Neuron (in vitro differentiated cells): Measurements from ENCODE around the gene ANKRD22.
"Not testable (repeated sequence)": the region's sequence is repeated elsewhere in the genome, so short reads cannot be mapped to it uniquely, and the experiment has no call there.

Experiments
- H2AFZ ChIP-seq: one replicate; pipeline ENCODE4 v1.6.1; 2013; ENCODE audit warnings: low read depth, mild to moderate bottlenecking, inconsistent platforms, low read length, moderate library complexity
- H3K27me3 ChIP-seq: one replicate; pipeline ENCODE4 v1.6.1; 2013; ENCODE audit warnings: low read length; ENCODE audit not compliant: insufficient read depth
- H3K36me3 ChIP-seq: one replicate; pipeline ENCODE4 v1.6.1; 2013; ENCODE audit warnings: low read length; ENCODE audit not compliant: insufficient read depth
- H3K4me1 ChIP-seq: one replicate; pipeline ENCODE4 v1.6.1; 2013; ENCODE audit warnings: low read length; ENCODE audit not compliant: insufficient read depth
- H3K4me3 ChIP-seq: 2 replicates; pipeline ENCODE4 v1.5.1; 2013; ENCODE audit warnings: mild to moderate bottlenecking, low read length, moderate library complexity
- H3K9me3 ChIP-seq: one replicate; pipeline ENCODE4 v1.6.1; 2013; ENCODE audit warnings: low read length

Gene ANKRD22

DNA sequence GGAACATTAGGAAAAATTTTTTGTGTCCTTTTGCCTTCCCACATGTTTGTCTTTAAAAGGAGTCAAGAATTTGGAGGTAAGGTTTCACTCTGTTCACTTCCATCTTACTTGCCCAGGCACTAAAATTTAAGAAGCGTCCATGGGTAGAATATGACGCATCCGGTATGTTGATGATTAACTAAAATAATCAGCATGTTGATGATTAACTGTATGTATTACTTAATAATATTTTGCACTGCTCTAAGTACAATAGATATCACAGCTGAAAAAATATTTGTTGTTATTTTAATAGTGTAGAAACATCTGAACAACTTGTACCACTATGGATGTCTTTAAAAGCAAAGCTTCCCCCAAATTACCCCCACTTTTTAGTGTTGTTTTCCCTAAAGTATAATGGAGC lies 11.5 kb downstream of the ANKRD22 start:
- Histone ChIP-seq H3K4me3 (no peak overlapping the region), H3K36me3 (no peaks in the 10 kb centered on the region), H2AFZ (no peak overlapping the region), H3K4me1 (no peaks in the 10 kb centered on the region), H3K27me3 (peaks cover 5% of the 10 kb centered on the region), H3K9me3 (no peaks in the 10 kb centered on the region)

DNA sequence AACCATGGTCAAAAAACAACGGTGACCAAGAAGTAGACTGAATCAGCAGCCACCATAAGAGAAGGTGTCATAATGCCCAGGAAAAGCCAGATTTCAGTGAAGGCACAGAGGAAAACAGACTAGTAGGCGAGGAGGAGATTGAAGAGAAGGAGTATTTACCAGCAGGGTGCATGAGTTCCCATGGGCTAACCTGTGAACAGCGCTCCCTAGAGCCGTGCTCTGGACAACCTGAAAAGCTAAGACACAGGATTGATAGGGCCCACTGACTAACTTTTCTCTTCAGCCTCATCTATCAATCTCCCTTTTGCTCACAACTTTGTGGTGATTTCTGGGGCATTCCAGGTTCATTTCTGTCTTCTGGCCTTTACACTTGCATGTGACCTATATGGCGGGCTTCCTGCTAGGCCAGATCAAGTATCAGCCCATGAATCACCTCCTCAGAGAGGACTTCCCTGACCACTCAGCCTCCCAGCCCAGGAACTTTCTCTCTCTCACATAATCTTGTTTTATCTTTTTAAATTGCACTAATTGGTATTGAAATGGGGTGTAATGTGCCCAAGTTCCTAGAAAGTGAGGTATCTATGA lies 12.8 kb downstream of the ANKRD22 start:
- H3K27me3 ChIP-seq: peaks cover 5% of the 10 kb centered on the region
- no peaks in the 10 kb centered on the region for H3K36me3 ChIP-seq
- no peaks in the 10 kb centered on the region for H3K4me1 ChIP-seq
- no peaks in the 10 kb centered on the region for H3K9me3 ChIP-seq
- H2AFZ ChIP-seq: no peak overlapping the region
- H3K4me3 ChIP-seq: no peak overlapping the region

DNA sequence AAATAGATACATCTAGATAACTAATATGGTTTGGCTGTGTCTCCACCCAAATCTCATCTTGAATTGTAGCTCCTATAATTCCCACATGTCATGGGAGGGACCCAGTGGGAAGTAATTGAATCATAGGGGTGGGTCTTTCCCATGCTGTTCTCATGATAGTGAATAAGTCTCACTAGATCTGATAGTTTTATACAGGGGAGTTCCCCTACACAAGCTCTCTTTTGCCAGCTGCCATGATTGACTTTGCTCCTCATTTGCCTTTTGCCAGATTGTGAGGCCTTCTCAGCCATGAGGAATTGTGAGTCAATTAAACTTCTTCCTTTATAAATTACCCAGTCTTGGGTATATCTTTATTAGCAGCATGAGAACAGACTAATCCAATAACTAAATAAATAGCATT lies 14.0 kb downstream of the ANKRD22 start:
- H3K36me3 ChIP-seq, H3K4me3 ChIP-seq, H2AFZ ChIP-seq, H3K4me1 ChIP-seq, H3K27me3 ChIP-seq, H3K9me3 ChIP-seq: not testable (repeated sequence)

DNA sequence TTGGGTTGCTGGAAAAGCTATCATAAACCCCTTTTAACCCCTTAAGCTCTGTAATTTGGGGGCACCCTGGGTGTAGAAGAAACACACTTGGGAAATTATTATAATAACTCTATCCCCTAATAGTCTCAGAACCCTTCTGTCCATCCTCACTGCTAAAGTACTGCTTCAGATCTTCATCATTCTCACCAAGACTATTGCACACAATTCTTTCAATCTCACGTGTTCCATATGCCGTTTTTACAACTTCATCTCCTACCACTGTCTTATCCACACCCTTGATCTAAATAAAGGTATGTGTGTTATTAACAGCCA lies 15.8 kb downstream of the ANKRD22 start:
- Histone ChIP-seq H3K4me3 (no peak overlapping the region), H3K36me3 (no peaks in the 10 kb centered on the region), H3K9me3 (no peaks in the 10 kb centered on the region), H2AFZ (no peak overlapping the region), H3K4me1 (no peaks in the 10 kb centered on the region), H3K27me3 (peaks cover 5% of the 10 kb centered on the region)

DNA sequence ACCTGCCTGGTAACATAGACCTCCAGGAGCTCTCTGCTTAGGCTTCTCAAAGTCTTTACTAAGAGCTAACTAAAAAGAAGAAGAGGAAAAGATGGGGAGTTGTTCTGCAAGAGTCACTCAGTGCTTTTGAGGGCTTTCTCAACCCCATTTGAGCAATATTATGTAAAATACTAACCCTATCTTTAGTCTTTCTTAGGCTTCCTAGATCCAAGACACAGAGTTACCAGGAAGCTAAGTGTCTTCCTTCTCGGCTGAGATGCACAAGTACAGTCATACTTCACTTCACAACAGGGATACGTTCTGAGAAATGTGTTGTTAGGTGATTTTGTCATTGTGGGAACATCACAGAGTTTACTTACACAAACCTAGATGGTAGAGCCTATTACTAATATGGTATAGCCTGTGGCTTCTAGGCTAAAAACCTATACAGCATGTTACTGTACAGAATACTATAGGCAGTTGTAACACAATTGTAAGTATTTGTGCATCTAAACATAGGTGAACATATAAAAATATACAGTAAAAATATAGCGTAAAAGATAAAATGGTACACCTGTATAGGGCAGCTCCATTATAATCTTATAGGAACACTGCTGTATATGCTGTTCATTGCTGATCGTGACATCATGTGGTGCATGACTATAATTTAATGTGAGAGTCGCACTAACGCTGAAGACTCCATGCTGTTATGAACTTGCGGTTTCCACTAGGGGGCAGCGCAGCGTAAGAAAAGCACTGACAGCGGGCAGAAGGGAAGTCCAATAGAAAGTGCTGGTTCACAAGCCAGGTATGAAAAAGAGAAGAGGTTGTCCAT lies 16.3 kb downstream of the ANKRD22 start:
- Histone ChIP-seq H3K36me3 (no peaks in the 10 kb centered on the region), H3K27me3 (peaks cover 5% of the 10 kb centered on the region), H2AFZ (no peak overlapping the region)

DNA sequence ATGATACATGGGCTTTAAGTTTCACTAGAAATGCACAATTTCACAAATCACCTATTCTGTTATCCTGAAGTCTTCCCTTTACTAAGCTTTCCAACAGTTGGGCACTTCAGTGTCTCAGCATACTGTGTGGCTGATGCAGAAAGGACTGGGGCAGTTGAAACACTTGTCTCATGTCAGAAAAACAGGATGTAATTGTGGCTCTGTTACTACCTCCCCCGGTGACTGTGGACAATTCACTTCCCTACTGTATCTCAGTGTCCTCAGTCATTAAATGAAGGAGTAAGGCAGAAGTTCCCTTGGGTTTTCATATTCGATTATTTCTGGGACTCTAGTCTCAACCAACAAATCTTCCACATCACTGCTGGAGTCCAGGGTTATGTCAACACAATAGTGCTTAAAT lies 17.9 kb downstream of the ANKRD22 start:
- Histone ChIP-seq H3K36me3 (no peaks in the 10 kb centered on the region), H3K4me3 (no peak overlapping the region), H3K9me3 (no peaks in the 10 kb centered on the region), H3K4me1 (no peaks in the 10 kb centered on the region), H2AFZ (no peak overlapping the region), H3K27me3 (peaks cover 5% of the 10 kb centered on the region)

More for the DNA sequence above, 16.3 kb downstream of the ANKRD22 start:
- Histone ChIP-seq H3K4me1 (no peaks in the 10 kb centered on the region), H3K4me3 (no peak overlapping the region), H3K9me3 (no peaks in the 10 kb centered on the region)

DNA sequence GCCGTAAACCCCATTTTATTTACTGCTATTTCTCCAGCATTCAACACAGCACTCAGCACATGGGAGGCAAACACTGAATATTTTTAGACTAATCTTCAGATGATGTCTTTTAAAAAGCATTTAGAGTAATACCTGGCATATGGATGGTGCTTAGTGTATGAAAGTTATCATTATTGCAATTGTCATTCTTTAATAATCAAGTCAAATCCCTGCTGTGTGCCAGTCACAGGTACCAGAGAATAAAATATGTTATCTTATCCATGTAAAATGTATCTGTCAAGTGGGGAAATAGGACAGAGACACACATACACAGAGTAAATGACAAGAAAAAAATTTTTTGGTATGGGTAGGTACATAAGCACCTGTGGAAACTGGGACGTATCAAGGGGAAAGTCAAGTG lies 18.5 kb downstream of the ANKRD22 start:
- H3K4me1 ChIP-seq: no peaks in the 10 kb centered on the region
- H3K4me3 ChIP-seq: no peak overlapping the region
- H3K27me3 ChIP-seq: peaks cover 5% of the 10 kb centered on the region
- H3K36me3 ChIP-seq: no peaks in the 10 kb centered on the region
- no peak overlapping the region for H2AFZ ChIP-seq
- H3K9me3 ChIP-seq: no peaks in the 10 kb centered on the region

DNA sequence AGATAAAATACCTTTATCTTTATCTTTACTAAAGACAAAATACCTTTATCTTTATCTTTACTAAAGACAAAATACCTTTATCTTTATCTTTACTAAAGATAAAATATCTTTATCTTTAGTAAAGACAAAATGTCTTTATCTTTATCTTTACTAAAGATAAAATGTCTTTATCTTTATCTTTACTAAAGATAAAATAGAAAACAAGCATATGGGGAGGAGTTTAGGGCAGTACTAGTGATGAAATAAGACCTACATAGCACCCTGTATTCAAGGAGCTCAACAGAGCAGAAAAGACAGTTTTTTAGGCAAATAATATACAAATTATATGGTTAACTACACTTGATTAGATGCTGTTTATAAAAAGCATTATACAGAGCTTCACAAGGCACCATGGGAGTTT lies 19.3 kb downstream of the ANKRD22 start:
- H3K4me3 ChIP-seq: no peak overlapping the region
- H3K27me3 ChIP-seq: peaks cover 5% of the 10 kb centered on the region
- no peaks in the 10 kb centered on the region for H3K36me3 ChIP-seq
- H2AFZ ChIP-seq: no peak overlapping the region
- H3K4me1 ChIP-seq: no peaks in the 10 kb centered on the region
- H3K9me3 ChIP-seq: no peaks in the 10 kb centered on the region

DNA sequence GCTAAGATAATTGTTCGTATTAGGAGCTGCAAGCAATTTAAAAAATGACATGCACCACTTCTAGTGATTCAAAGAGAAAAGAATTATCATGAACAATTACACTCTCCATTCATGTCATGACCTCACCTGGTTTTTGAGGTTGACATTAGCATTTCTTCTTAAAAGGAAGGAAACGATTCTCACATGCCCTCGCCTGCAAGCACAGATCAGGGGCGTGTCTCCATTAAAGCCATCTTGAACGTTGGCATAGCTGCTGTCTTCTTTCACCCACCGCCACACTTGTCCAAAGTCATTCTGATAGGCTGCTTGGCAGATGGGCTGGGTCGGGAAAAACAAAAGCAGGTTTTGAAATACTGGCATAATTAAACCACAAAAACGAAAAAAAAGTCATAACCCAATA lies 19.9 kb downstream of the ANKRD22 start:
- H3K36me3 ChIP-seq: no peaks in the 10 kb centered on the region
- H3K27me3 ChIP-seq: peaks cover 2% of the 10 kb centered on the region
- no peaks in the 10 kb centered on the region for H3K4me1 ChIP-seq
- H3K4me3 ChIP-seq: no peak overlapping the region
- no peaks in the 10 kb centered on the region for H3K9me3 ChIP-seq
- H2AFZ ChIP-seq: no peak overlapping the region

DNA sequence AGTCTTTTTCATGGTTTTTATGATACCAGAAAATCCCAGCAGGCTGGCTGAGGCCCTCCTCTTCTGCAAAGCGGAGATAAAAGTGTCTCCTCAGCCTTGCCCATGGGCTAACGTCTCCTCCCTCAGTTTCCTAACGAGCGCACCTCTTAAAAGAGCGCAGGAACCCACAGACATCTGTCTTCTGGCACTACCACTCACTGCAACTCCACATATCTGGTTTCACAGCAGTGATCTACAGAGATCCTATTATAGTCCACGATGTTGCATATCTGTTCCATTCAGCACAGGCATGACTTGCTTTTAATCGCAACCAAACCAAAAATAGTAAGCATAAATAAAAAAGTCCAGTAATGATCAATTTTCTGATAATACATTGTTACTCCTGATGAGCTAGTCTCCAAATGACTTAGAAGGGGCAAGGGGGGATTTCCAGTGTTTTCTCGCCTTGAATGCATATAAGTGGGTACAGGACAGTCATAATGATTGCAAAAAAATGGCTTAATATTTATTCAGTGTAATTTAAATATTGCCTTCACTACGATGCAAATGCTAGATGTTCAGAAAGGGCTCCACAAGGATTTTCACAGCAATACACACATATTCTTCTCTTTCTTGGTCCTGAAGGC lies 20.9 kb downstream of the ANKRD22 start:
- Histone ChIP-seq H3K27me3 (no peaks in the 10 kb centered on the region), H3K36me3 (no peaks in the 10 kb centered on the region), H3K9me3 (no peaks in the 10 kb centered on the region), H2AFZ (no peak overlapping the region), H3K4me3 (no peak overlapping the region), H3K4me1 (no peaks in the 10 kb centered on the region)

DNA sequence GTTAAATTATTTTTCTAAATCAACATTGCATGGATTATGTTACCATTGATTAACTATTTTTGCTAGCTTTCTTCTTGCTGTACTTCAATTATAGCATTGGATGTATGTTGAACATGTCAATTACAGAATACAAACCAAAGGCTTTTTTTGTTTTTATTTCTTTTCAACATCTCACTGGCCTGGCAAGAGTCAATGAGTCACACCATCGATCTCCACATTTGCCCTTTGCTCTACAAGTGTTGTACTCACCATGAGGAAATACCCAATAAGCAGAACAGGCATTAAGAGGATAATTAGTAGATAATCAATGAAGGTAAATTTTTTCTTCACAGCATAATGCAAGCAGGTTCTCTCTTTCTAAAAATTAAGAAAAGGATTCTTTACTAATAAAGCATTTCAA lies 23.3 kb downstream of the ANKRD22 start:
- H3K27me3 ChIP-seq: no peaks in the 10 kb centered on the region
- no peaks in the 10 kb centered on the region for H3K4me1 ChIP-seq
- no peaks in the 10 kb centered on the region for H3K36me3 ChIP-seq
- H2AFZ ChIP-seq: no peak overlapping the region
- H3K4me3 ChIP-seq: no peak overlapping the region
- H3K9me3 ChIP-seq: no peaks in the 10 kb centered on the region

DNA sequence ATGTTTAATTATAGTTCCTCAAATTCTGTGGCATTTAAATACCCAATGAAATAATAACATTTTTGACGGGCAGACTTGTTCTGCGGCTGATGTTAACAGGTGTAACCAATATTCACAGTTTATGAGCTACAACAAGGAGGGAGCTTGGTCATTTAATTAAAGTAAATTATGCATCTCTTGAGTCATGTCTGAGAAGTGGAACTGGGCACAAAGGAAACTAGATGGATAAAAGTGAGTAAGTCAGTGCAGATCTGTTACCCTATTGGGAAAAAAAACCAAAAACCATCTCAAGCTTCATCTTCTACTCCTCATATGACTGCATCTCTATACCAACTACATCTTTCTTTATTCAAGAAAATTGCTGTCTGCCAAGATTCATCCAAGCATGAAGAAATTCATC lies 24.0 kb downstream of the ANKRD22 start:
- Histone ChIP-seq H3K4me1 (no peaks in the 10 kb centered on the region), H3K27me3 (no peaks in the 10 kb centered on the region), H3K36me3 (no peaks in the 10 kb centered on the region), H3K9me3 (no peaks in the 10 kb centered on the region), H3K4me3 (no peak overlapping the region), H2AFZ (no peak overlapping the region)

DNA sequence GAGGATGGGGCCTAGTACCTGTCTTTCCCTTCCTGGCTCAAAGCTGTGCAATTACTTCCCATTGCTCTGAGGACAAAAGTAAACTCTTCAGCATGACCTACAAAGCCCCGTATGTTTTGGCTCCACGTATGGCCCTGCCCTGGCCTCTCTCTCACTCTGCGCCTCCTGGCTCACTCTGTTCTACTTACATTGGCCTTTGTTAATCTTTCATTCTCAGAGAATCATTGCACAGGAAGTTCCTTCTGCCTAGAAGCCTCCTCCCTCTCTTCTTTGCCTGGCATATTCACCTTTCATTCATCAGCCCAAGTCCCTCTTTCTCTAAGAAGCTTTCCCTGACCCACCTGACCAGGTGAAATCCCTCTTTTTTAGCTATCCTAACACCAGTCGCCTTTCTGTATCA lies 25.3 kb downstream of the ANKRD22 start:
- no peak overlapping the region for H3K4me3 ChIP-seq
- no peaks in the 10 kb centered on the region for H3K36me3 ChIP-seq
- H3K4me1 ChIP-seq: no peaks in the 10 kb centered on the region
- H3K27me3 ChIP-seq: no peaks in the 10 kb centered on the region
- no peak overlapping the region for H2AFZ ChIP-seq
- no peaks in the 10 kb centered on the region for H3K9me3 ChIP-seq
